OCI-M1 (cell line): ENCODE data around the gene MACF1.
"Not testable (repeated sequence)": the region's sequence is repeated elsewhere in the genome, so short reads cannot be mapped to it uniquely, and the experiment has no call there.

Experiments used
- DNase-seq: peaks from one replicate; lab custom pipeline; 2025; lab: John Stamatoyannopoulos, UW

Gene MACF1

GRCh38 chr1:39492118-39493042 is 287.9 kb downstream of the MACF1 start:
- DNase-seq = not testable (repeated sequence)

GRCh38 chr1:39493043-39493810 is 288.7 kb downstream of the MACF1 start:
- DNase-seq = not testable (repeated sequence)

GRCh38 chr1:39494671-39495410 is 290.3 kb downstream of the MACF1 start:
- DNase-seq = no peak

- DNase-seq = not testable (repeated sequence)
These were observed 292.0 kb downstream of the MACF1 start for GRCh38 chr1:39496520-39496919.

- DNase-seq = no peak
These were observed 293.1 kb downstream of the MACF1 start for GRCh38 chr1:39497585-39497984.

GRCh38 chr1:39498096-39498710 is 293.7 kb downstream of the MACF1 start:
- DNase-seq = not testable (repeated sequence)

- DNase-seq = not testable (repeated sequence)
These were observed 294.3 kb downstream of the MACF1 start for GRCh38 chr1:39498821-39499220.

GRCh38 chr1:39499668-39500067 is 295.2 kb downstream of the MACF1 start:
- DNase-seq = no peak

GRCh38 chr1:39500862-39501389 is 296.4 kb downstream of the MACF1 start:
- no peak for DNase-seq

- no peak for DNase-seq
These were observed 297.2 kb downstream of the MACF1 start for GRCh38 chr1:39501666-39502065.

GRCh38 chr1:39504436-39504835 is 299.9 kb downstream of the MACF1 start:
- not testable (repeated sequence) for DNase-seq

- no peak for DNase-seq
These were observed 300.8 kb downstream of the MACF1 start for GRCh38 chr1:39505289-39505688.

GRCh38 chr1:39507230-39507928 is 302.9 kb downstream of the MACF1 start:
- DNase-seq = peak; percentile 20

- DNase-seq = no peak
These were observed 303.8 kb downstream of the MACF1 start for GRCh38 chr1:39508266-39508665.

- DNase-seq = no peak
These were observed 304.4 kb downstream of the MACF1 start for GRCh38 chr1:39508857-39509305.

- DNase-seq = no peak
These were observed 305.0 kb downstream of the MACF1 start for GRCh38 chr1:39509360-39510009.

GRCh38 chr1:39510570-39511186 is 306.2 kb downstream of the MACF1 start:
- DNase-seq = not testable (repeated sequence)

- DNase-seq = not testable (repeated sequence)
These were observed 307.0 kb downstream of the MACF1 start for GRCh38 chr1:39511477-39511876.

- not testable (repeated sequence) for DNase-seq
These were observed 307.8 kb downstream of the MACF1 start for GRCh38 chr1:39512234-39512847.
